Mesenchymal stem cell (in vitro differentiated cells and primary cell): ENCODE measurements around the gene HPSE2.
A peak's percentile ranks its signal among the peaks of the same experiment; 100 is the strongest.

Experiments
- DNase-seq: peaks from one replicate; pipeline ENCODE4 v3.0.0-alpha.2; 2013
- H2AFZ ChIP-seq: one replicate; pipeline ENCODE4 v1.6.1; 2013; ENCODE audit warnings: low read depth, mild to moderate bottlenecking, control low read depth, inconsistent platforms, low read length, moderate library complexity
- H2AK5ac ChIP-seq: 2 replicates; pipeline ENCODE4 v1.6.1; 2013; ENCODE audit warnings: low read length, moderate library complexity, mild to moderate bottlenecking, inconsistent platforms; ENCODE audit not compliant: severe bottlenecking
- H2BK120ac ChIP-seq: one replicate; pipeline ENCODE4 v1.6.1; 2013; ENCODE audit warnings: low read depth, mild to moderate bottlenecking, inconsistent platforms, low read length, moderate library complexity
- H2BK12ac ChIP-seq, 2 experiments: one replicate each; pipeline ENCODE4 v1.6.1; 2013; ENCODE audit warnings: inconsistent platforms in 2 of 2, low read length in 2 of 2, mild to moderate bottlenecking in 2 of 2, moderate library complexity in 2 of 2, control low read depth in 1 of 2
- H2BK15ac ChIP-seq: one replicate; pipeline ENCODE4 v1.6.1; 2013; ENCODE audit warnings: mild to moderate bottlenecking, low read depth, inconsistent platforms; ENCODE audit not compliant: poor library complexity, severe bottlenecking
- H2BK5ac ChIP-seq: 2 replicates; pipeline ENCODE4 v1.6.1; 2013; ENCODE audit warnings: low read depth, mild to moderate bottlenecking, low read length, control low read depth, inconsistent platforms; ENCODE audit not compliant: poor library complexity, severe bottlenecking
- H3K14ac ChIP-seq, 2 experiments: one replicate each; pipeline ENCODE4 v1.6.1; 2013; ENCODE audit warnings: inconsistent platforms in 2 of 2, low read length in 2 of 2, control low read depth in 1 of 2, mild to moderate bottlenecking in 1 of 2, moderate library complexity in 1 of 2
- H3K18ac ChIP-seq, 2 experiments: one replicate each; pipeline ENCODE4 v1.6.1; 2013; ENCODE audit warnings: inconsistent platforms in 2 of 2, low read length in 2 of 2, control low read depth in 1 of 2, low read depth in 1 of 2, mild to moderate bottlenecking in 1 of 2
- H3K23ac ChIP-seq, 2 experiments: one replicate each; pipeline ENCODE4 v1.6.1; 2013; ENCODE audit warnings: inconsistent platforms in 2 of 2, low read length in 2 of 2, mild to moderate bottlenecking in 2 of 2, moderate library complexity in 2 of 2, control low read depth in 1 of 2
- H3K27ac ChIP-seq: 2 replicates; pipeline ENCODE4 v1.5.1; 2013; ENCODE audit warnings: mild to moderate bottlenecking, moderate library complexity, low read length, control low read depth, inconsistent platforms; ENCODE audit not compliant: poor library complexity, severe bottlenecking
- H3K27me3 ChIP-seq, 2 experiments: 2 replicates each; pipeline versions ENCODE4 v1.6.1 to v1.7.0; 2013; ENCODE audit warnings: low read length in 2 of 2, mild to moderate bottlenecking in 2 of 2, moderate library complexity in 2 of 2, control low read depth in 1 of 2, inconsistent platforms in 1 of 2; ENCODE audit not compliant: control insufficient read depth in 1 of 2, insufficient read depth in 1 of 2
- H3K36me3 ChIP-seq, 2 experiments: 2 replicates each; pipeline versions ENCODE4 v1.6.1 to v1.7.0; 2013; ENCODE audit warnings: low read length in 2 of 2, control low read depth in 1 of 2, inconsistent platforms in 1 of 2, low read depth in 1 of 2, mild to moderate bottlenecking in 1 of 2; ENCODE audit not compliant: insufficient read depth in 2 of 2, control insufficient read depth in 1 of 2
- H3K4ac ChIP-seq, 2 experiments: one replicate each; pipeline ENCODE4 v1.6.1; 2013; ENCODE audit warnings: inconsistent platforms in 2 of 2, low read length in 2 of 2, mild to moderate bottlenecking in 2 of 2, moderate library complexity in 2 of 2, control low read depth in 1 of 2, low read depth in 1 of 2
- H3K4me1 ChIP-seq: 2 replicates; pipeline ENCODE4 v1.6.1; 2013; ENCODE audit warnings: low read depth, low read length, control low read depth; ENCODE audit not compliant: control insufficient read depth, insufficient read depth
- H3K4me2 ChIP-seq: 2 replicates; pipeline ENCODE4 v1.6.1; 2013; ENCODE audit warnings: low read length, mild to moderate bottlenecking, inconsistent platforms; ENCODE audit not compliant: poor library complexity, severe bottlenecking
- H3K4me3 ChIP-seq, 2 experiments: 2 replicates each; pipeline versions ENCODE4 v1.5.1 to v1.7.0; 2013; ENCODE audit warnings: low read length in 2 of 2, mild to moderate bottlenecking in 2 of 2, control low read depth in 1 of 2, low read depth in 1 of 2; ENCODE audit not compliant: insufficient read depth in 1 of 2
- H3K79me1 ChIP-seq: replicated peaks from 2 replicates; pipeline ENCODE4 v1.6.1; 2013; ENCODE audit warnings: mild to moderate bottlenecking, control low read depth, low read length, inconsistent platforms; ENCODE audit not compliant: poor library complexity, severe bottlenecking
- H3K9ac ChIP-seq: 2 replicates; pipeline ENCODE4 v1.7.0; 2013; ENCODE audit warnings: mild to moderate bottlenecking, low read length, moderate library complexity
- H3K9me3 ChIP-seq: 2 replicates; pipeline ENCODE4 v1.7.0; 2013; ENCODE audit warnings: mild to moderate bottlenecking, low read length; ENCODE audit not compliant: control insufficient read depth
- H4K8ac ChIP-seq: one replicate; pipeline ENCODE4 v1.6.1; 2013; ENCODE audit warnings: inconsistent platforms, mild to moderate bottlenecking, low read length, moderate library complexity
- H4K91ac ChIP-seq: one replicate; pipeline ENCODE4 v1.6.1; 2013; ENCODE audit warnings: mild to moderate bottlenecking, low read length, inconsistent platforms
- WGBS: methylation state at CpG from one replicate; pipeline ENCODE4 v1.1.7; 2013; ENCODE audit warnings: mixed read lengths; 5-methylcytosine and 5-hydroxymethylcytosine counted together

The HPSE2 gene

GRCh38 chr10:98568551-98568950, 667.1 kb downstream of the HPSE2 start:
- no peak overlapping the region for H3K4me2 ChIP-seq
- H2AFZ ChIP-seq, result no peak overlapping the region
- peak overlapping the region; percentile 67 for H2BK120ac ChIP-seq
- WGBS, result 77% methylated on average over 1 of the region's 2 CpGs
- H3K27ac ChIP-seq, result no peak overlapping the region
- no peak overlapping the region for H3K23ac ChIP-seq
- peak; percentile 34 for DNase-seq
- no peaks in the 10 kb centered on the region for H3K79me1 ChIP-seq
- H4K91ac ChIP-seq, result no peak overlapping the region
- no peaks in the 10 kb centered on the region for H3K4me1 ChIP-seq
- no peaks in the 10 kb centered on the region for H3K36me3 ChIP-seq
- H2BK15ac ChIP-seq, result no peak overlapping the region
- no peak overlapping the region for H4K8ac ChIP-seq
- no peak overlapping the region for H2BK5ac ChIP-seq
- no peaks in the 10 kb centered on the region for H3K27me3 ChIP-seq
- H3K9me3 ChIP-seq, result no peaks in the 10 kb centered on the region
- H2BK12ac ChIP-seq, result no peak overlapping the region
- no peak overlapping the region for H3K9ac ChIP-seq
- H3K4me3 ChIP-seq, result no peak overlapping the region
- H2AK5ac ChIP-seq, result no peak overlapping the region
- H3K14ac ChIP-seq, result no peak overlapping the region
- H3K18ac ChIP-seq, result peak overlapping the region in 1 of 2 experiments; percentile 48
- H3K4ac ChIP-seq, result no peak overlapping the region

- peak overlapping the region; percentile 15 to 25 for H2BK12ac ChIP-seq
- H3K14ac ChIP-seq, result no peak overlapping the region
- no peak overlapping the region for H2AK5ac ChIP-seq
- no peak overlapping the region for H3K27ac ChIP-seq
- H3K18ac ChIP-seq, result peak overlapping the region in 1 of 2 experiments; percentile 37
- no peaks in the 10 kb centered on the region for H3K4me1 ChIP-seq
- WGBS, result 25% methylated on average over 4 of the region's 4 CpGs
- H2BK15ac ChIP-seq, result no peak overlapping the region
- H2AFZ ChIP-seq, result no peak overlapping the region
- peak; percentile 34 for DNase-seq
- peak overlapping the region; percentile 8 for H4K91ac ChIP-seq
- H3K27me3 ChIP-seq, result no peaks in the 10 kb centered on the region
- H3K79me1 ChIP-seq, result no peaks in the 10 kb centered on the region
- peak overlapping the region; percentile 19 for H4K8ac ChIP-seq
- H3K4me2 ChIP-seq, result no peak overlapping the region
- H3K23ac ChIP-seq, result no peak overlapping the region
- H2BK120ac ChIP-seq, result no peak overlapping the region
- no peak overlapping the region for H2BK5ac ChIP-seq
- H3K9ac ChIP-seq, result no peak overlapping the region
- H3K36me3 ChIP-seq, result no peaks in the 10 kb centered on the region
- peak overlapping the region in 1 of 2 experiments; percentile 21 for H3K4ac ChIP-seq
- H3K4me3 ChIP-seq, result no peak overlapping the region
- H3K9me3 ChIP-seq, result no peaks in the 10 kb centered on the region
Observed at GRCh38 chr10:98567391-98568133, 668.1 kb downstream of the HPSE2 start.

GRCh38 chr10:98563811-98564210, 671.8 kb downstream of the HPSE2 start:
- no peak overlapping the region for H3K23ac ChIP-seq
- no peaks in the 10 kb centered on the region for H3K9me3 ChIP-seq
- no peaks in the 10 kb centered on the region for H3K4me1 ChIP-seq
- H3K4ac ChIP-seq, result peak overlapping the region in 1 of 2 experiments; percentile 60
- no peak overlapping the region for H2AFZ ChIP-seq
- no peak overlapping the region for H2BK15ac ChIP-seq
- no peak overlapping the region for H2BK12ac ChIP-seq
- H2BK120ac ChIP-seq, result peak overlapping the region; percentile 64
- H3K9ac ChIP-seq, result no peak overlapping the region
- H3K14ac ChIP-seq, result peak overlapping the region in 1 of 2 experiments; percentile 25
- 4% methylated on average over 2 of the region's 2 CpGs for WGBS
- H3K79me1 ChIP-seq, result no peaks in the 10 kb centered on the region
- H4K8ac ChIP-seq, result peak overlapping the region; percentile 80
- no peak overlapping the region for H2BK5ac ChIP-seq
- H4K91ac ChIP-seq, result no peak overlapping the region
- H3K18ac ChIP-seq, result peak overlapping the region in 1 of 2 experiments; percentile 5
- no peak overlapping the region for H3K27ac ChIP-seq
- no peaks in the 10 kb centered on the region for H3K36me3 ChIP-seq
- peak; percentile 67 for DNase-seq
- H3K4me3 ChIP-seq, result no peak overlapping the region
- no peak overlapping the region for H2AK5ac ChIP-seq
- no peak overlapping the region for H3K4me2 ChIP-seq
- no peaks in the 10 kb centered on the region for H3K27me3 ChIP-seq

- H2BK120ac ChIP-seq, result no peak overlapping the region
- no peak overlapping the region for H3K14ac ChIP-seq
- H3K36me3 ChIP-seq, result no peaks in the 10 kb centered on the region
- H4K8ac ChIP-seq, result no peak overlapping the region
- no peaks in the 10 kb centered on the region for H3K79me1 ChIP-seq
- no peaks in the 10 kb centered on the region for H3K27me3 ChIP-seq
- H3K4me1 ChIP-seq, result no peaks in the 10 kb centered on the region
- H3K4ac ChIP-seq, result no peak overlapping the region
- no peak overlapping the region for H3K23ac ChIP-seq
- H2BK12ac ChIP-seq, result no peak overlapping the region
- H3K27ac ChIP-seq, result no peak overlapping the region
- peak; percentile 18 for DNase-seq
- H2BK5ac ChIP-seq, result no peak overlapping the region
- no peak overlapping the region for H2AK5ac ChIP-seq
- 92% methylated on average over 1 of the region's 2 CpGs for WGBS
- no peak overlapping the region for H3K4me2 ChIP-seq
- H2BK15ac ChIP-seq, result no peak overlapping the region
- H2AFZ ChIP-seq, result no peak overlapping the region
- H3K18ac ChIP-seq, result no peak overlapping the region
- H3K9me3 ChIP-seq, result no peaks in the 10 kb centered on the region
- no peak overlapping the region for H3K9ac ChIP-seq
- H4K91ac ChIP-seq, result no peak overlapping the region
- no peak overlapping the region for H3K4me3 ChIP-seq
Observed at GRCh38 chr10:98560565-98560964, 675.1 kb downstream of the HPSE2 start.
